ENCODE measurements around the gene DUT.

Gene DUT

DNA sequence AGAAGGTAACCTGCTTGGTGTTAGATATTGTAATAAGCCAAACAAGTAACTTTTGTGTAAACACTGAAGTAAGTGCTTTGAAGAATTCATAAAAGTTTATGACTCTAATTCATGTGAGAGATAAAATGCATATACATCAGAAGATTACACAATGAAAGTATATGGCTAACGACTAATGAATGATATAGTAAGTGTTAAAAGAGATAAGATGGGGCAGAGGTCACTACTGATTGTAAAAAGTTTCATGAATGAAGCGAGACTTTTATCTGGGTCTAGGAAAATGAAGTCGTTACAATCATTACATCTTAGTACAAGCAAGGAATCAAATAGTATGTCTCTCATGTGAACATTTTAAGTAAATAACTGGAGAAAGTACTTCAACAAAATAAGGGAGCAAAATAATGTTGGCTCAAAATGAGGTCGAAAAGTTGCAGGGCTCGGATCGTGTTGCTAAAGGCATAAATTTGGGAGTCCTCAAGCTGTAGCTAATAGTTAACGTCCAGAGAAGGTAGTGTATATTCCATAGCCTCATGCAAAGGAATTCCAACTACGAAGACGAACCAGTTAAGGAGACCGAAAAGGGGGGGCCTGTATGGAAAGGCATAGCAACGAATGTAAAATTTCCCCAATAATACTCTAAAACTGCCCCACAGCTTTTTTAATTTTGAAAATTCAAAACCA lies 984 bp upstream of the DUT start:
- DNase-seq: no peak

DNA sequence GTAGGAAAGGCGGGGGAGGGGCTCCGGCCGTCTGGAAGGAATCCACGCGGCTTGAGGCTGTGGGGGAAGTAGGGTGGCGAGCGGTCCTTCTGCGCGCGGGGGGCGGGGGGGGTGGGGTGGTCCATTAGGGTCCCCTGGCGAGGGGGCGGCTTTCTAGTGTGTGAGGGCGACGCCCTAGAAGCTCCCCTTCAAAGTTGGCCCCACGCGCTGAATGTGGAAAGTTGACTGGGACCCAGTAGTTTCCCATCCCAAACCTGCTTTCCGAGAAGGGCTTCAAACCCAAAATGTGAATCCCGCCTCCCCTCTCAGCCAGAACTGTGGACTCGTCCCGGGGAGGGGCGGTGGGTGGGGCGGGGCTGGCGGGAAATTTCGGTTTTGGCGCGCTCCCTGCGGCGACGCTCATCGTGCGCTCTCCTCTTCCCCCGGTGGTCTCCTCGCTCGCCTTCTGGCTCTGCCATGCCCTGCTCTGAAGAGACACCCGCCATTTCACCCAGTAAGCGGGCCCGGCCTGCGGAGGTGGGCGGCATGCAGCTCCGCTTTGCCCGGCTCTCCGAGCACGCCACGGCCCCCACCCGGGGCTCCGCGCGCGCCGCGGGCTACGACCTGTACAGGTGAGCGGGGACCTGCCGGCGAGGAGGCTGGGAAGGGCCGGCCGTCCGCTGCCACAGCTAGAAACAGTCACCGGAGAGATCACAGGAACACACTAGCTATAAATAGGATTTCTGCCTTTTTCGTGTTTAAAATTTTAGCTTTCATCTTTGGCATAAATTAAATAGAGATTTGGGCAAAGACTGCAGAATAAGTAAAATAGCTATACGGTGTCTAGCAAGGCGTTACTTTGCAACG lies 790 bp downstream of the DUT start:
- DNase-seq: no peak

DNA sequence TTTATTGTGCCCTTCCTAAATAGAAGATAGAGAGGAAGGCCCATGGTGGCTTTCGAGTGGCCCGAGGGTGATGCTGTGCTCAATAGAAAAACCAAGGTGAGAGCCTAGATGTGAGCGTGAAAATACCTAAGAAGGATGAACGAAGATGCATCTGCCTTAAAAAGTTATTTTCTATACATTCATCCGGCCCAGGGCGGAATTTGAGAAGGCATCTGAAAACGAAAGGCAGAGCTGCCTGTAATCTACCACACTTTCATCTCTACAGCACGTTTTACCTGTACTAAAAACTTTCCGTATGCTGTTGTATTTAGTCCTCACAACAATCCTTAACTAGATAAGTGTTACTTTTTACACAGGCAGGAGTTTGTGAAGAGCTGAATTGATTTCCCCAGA lies 1.4 kb downstream of the DUT start:
- no peak for DNase-seq

DNA sequence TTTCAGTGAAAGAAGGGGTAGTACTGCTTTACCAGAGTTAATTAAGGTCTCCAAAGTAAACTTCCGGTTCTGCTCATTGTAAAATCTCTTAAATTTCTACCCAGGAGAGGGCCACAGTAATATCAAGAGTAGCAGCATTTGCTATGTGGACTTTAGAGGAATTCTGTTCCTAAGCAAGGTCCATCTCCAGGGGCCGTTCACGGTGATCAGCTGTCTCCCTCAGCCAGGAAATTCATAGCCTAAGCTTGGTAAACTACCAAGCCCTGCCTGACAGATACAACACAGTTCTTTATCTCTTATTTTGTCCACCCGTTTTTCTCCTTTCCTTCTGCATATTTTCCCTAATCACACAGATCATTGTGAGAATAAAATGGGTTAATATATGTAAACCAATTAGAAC lies 2.3 kb downstream of the DUT start:
- DNase-seq: no peak

DNA sequence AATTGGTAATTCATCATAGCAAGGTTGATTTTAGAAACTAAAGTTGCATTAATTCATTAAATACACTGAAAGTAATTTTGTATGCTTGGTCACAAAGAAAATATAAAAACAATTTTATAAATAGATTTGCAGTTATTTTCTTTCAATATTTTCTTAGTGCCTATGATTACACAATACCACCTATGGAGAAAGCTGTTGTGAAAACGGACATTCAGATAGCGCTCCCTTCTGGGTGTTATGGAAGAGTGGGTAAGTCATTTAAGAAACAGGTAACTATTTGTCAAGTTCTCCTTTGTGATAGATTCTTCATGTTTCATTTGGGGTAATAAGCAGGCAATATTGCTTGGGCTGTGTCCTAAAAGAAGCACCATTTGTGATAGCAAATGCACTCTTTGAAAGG lies 3.0 kb downstream of the DUT start:
- no peak for DNase-seq

DNA sequence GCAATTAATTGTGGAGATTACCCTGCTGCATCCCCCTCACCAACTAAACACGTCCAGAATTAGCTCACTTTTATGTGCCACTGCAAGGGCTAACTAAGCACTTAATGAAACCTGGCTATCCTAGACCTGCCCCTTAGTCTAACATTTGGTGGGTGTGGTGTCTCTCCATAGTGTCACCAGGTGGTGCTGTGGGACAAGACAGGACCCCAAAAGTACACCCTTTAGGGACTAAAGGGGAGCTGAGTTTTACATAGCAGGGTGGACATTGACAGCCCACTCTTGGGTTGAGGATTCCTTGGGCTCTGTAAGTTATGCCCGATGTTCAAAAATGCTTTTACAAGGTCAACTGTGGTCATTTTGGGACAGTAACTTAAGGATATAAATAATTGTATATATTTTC lies 5.7 kb downstream of the DUT start:
- no peak for DNase-seq

DNA sequence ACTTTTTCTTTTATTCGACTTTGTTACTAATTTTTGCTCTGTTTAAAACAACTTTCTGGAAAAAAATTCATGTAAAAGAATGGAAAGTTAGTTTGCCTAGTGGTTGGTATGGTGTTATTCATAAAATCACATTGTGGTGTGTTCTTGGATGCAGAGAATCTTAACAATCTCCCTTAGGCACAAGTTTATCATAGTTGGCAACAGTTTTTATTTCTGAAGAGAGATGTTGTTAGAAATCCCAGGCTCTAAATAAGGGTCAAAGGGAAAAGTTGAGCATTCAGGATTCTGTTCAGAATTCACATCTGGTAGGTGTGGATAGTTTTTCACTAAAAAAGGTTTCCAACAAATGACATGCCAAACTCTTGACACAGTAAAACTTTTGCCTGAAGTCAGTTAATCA lies 6.4 kb downstream of the DUT start:
- DNase-seq: no peak

DNA sequence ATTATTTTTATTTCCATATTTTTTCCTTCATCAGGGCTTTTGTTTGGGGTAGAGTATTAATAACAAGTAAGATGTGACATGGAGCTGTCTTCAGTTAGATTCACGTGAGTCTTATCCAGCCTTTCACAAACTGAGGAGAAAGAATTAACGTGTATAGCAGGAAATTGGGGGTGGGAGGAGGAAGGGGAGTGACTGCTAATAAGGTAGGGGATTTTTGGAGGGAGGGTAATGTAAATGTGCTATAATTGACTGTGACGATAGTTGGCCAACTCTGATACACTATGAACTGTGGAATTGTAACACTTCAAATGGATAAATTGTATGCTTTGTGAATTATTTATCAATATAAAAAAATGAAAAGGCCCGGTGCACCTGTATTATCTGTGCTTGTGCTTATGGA lies 8.9 kb downstream of the DUT start:
- no peak for DNase-seq

DNA sequence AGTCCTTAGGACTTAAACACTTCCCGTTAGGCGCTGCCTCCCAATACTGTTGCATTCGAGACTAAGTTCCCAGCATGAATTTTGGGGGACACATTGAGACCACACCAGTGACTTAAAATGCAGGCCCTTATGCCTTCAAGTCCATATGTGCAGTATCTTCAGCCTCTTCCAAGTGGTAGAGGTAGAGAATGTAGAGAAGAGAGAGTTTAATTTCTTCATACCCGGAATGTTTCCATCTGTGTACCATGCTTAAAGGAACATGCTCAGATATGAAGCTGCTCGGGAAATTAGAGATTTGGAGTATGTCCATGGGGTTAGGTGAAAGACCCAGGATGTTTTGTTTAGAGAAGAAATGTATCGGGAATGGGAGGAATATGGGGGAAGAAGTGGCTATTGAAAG lies 12.6 kb downstream of the DUT start:
- DNase-seq: no peak

DNA sequence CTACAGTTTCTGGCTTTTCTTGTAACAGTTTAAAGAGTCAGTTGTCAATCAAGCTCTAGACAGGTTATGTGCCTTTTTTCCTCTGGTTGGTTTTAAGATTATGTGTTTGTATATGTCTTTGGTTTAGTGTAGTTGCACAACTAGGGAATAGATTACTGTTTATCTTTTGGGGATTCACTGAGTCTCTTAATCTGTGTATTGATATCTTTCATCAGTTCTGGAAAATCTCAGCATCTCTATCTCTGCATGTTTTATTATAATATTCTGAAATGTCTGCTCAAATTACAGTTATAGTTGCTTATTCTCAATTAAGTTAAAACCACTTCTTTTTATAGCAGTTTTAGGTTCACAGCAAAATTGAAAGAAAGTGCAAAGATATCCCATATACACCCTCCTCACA lies 14.3 kb downstream of the DUT start:
- DNase-seq: no peak

DNA sequence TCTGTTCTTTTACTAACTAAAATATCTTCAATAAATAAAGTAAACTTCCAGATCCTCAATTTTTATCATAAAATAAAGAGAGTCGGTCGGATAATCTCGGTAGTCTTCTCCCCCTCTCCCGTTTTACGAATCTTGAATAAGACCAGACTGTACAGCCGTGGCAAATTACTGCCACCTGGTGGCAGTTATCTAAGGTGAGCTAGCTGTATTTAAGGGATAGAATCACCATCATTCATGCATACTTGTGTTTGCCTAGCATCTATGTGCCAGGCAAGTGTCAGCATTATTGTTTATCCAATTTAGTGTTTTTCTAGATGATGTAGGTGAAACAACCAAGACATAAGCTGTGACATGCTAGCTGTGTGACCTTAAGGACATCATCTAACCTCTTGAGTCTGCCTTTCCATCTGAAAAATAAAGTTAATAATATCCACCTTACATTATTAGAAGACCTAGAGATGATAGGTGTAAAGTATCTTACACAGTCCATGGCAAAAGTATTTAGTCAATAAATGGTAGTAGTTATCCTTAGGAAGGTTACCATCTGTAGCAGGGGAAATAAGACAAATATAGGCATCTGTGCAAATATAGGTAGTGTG lies 21.3 kb downstream of the DUT start:
- no peak for DNase-seq

DNA sequence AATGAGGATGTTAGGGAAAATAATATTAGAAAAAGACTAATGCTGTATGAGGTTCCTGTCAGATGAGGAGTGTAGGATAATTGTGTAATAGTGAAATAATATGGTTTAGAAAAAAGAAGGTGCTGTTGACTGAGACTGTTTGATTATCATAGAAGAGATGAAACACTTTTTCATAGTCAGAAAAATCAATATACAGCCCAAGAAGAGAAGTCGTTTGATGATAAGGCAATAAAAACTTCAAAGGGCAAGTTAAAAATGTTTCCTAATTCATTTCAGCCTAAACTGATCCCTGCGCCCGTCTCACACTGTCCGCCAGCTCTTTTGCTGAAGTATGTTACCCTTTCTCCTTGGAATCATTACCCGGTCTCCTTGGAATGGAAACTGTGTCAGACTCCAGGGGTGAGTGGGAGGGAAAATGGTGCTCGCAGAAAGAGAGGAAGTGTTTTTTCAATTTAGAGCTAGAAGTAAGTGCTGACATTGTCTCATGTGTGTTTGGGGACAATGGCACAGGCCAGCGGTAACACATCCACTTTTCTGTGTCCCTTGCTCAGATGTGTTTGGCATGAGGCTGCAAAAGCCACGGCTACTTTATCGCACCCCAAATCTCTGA lies 23.6 kb downstream of the DUT start:
- DNase-seq: no peak

DNA sequence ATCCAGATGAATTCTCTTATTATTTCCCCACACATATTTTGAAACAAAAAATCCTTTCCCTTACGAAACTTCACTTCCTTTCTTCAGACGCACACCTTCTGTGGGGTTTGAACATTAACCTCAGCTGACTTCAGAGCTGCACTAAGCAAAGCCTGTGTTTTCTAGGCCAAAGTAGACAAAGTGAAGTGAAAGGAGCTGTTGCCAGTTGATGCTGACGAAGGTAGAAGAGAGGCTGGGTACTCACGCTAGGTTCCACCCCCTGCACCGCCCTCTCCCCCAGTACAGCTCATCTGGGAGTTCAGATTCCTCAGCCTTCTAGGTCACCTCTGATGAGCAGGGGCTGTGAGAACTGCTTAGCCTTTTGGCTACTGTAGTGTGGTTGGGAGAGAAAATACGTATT lies 24.1 kb downstream of the DUT start:
- DNase-seq: no peak

DNA sequence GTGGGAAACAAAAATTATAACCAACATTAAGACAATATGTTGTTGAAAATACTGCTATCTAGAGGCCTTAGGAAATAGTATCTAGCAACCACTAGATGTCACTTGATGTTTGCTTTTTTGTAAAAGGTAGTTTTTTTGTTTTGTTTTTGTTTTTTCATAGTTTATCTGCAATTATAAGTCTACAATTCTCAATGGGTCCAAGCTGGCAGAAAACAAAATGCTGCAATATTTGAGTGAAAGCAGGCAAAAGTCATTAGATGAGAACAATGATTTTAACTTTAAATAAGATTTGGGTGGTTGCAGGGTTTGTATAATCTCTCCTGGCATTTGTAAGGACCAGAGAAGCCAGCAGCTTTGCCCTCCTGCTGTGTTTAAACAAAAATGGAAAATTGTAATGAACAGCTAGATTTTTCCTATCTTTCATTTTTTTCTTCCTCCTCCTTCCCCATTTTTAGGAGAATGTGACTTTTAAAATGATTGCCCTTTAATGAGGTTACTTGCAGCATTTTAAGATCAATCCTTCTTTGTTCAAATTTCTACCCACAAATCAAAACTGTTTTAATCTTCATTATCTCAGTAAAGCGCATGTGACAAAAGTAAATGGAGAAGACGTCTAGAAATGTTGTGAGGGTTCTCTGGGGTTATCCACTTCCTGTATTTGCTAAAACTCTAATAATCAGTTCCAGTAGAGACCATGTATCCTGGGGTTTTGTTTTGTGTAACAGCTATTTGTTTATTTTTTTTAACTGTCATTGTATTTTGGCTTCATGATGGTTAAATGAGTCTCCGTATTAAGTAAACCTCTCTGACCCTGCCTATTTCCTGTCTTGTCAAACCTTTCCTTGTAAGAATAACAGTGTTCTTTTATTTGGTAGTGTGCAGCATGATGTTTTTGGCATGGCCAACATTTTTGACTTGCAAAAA lies 27.3 kb downstream of the DUT start:
- DNase-seq: no peak

DNA sequence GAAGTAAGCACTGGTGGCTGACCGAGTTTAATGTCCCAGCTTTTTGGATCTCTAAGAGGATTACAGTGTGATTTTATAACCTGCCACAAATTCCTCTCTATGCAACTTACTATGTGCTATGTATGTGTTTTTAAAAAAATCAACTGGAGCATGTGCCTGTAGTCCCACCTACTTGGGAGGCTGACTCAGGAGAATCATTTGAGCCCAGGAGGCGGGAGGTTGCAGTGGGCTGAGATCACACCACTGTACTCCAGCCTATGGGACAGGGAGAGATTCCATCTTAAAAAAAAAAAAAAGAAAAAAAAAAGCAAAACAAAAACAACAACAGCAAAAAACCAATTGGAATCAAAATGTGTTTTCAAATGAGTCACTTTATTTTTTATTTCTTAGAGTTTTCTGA lies 29.6 kb downstream of the DUT start:
- no peak for DNase-seq

DNA sequence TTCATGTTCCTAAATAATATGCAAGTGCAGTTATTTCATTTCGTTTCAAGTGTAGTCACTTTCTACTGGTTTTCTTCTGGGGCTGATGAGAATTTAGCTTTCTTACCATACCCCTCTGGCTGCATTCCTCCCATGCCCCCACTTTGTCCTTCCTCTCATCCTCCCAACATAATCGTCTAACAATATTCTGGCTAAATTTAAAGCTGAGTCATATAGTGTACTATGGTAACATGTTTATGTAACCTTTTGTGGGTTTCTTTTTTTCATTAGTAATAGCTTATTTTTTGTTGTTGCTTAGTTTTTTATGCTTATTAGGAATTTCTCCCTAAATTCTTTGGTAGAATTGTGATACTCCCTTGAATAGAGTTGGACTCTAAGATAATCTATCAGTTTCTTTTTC lies 30.5 kb downstream of the DUT start:
- no peak for DNase-seq

DNA sequence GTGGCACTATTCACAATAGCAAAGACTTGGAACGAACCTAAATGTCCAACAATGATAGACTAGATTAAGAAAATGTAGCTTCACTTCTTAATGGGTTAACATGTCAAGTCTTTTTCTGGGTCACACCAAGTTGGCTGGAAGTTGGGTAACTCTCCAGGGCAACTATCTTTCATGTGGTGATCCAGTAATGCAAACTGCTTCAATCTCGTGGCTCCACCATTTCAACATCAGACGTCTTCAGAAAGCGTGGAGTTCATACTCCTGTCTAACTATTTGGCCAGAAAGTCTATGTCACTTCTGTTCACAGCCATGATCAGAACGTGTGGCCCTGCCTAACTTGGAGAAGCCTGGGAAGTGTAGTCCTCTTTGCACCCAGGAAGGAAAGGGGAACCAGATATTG lies 32.2 kb downstream of the DUT start:
- DNase-seq: no peak

DNA sequence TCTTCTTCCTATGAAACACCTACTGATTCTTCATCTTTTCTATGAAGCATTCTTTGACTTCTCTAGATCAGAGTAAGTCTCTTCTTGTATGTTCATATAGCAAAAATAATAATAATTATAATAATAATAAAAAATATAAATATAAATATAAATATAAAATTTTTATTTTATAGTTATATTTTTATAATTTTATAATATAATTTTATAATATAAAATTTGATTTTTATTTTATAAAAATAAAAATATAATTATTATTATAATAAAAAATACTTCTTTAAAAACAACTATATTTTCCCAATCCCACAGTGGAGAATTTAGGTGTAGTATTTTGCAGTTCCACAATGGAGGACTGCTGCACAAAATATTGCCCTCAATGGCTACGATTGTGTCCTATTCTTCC lies 34.3 kb downstream of the DUT start:
- no peak for DNase-seq

DNA sequence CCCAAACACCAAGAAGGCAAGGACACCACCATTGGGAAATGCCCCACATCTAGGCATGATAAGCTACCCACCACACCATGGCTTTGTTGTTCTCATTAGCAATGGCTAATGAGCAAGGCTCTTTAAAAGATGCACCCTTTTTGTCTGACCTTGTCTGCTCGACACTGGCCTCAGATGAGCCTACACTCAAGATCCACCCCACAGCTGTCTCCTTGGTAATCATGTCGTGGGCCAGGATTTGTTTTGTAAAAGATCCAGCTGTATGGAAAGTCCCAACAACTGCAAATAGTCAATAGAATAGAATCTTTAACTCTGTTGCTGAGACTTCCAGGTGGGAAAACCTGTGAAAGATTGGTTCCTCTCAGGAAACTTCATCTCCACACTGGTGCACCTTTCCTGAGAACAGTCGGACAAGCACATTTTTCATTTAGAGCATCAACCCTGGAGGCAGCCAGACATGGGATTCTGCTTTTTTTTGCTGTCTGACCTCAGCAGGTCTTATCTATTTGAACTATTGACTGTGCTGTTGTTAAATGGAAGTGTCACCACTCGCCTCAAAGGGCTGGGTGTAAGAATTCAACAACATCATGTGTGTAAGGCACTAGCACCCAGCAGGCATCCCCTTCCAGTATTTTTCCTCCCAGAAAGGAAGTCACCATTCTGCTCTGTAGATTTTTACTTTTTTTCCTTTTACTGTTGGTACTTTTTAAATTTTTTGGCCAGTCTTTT lies 35.5 kb downstream of the DUT start:
- DNase-seq: no peak

DNA sequence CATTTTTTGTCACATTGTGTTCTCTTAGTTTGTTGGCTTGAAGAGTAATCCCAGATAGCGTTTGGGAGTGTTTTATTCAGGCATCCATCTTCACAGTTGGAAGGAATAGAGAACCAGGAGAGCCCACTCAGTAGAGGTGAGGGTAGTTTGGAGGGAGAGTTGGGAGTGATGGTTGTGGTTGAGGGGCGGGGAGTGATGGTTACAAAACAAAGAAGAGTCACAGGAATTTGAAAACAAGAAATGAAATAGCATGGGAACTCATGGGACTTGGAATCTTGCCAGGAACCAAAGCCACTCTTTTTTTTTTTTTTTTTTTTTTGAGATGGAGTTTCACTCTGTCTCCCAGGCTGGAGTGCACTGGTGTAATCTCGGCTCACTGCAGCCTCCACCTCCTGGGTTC lies 36.3 kb downstream of the DUT start:
- no peak for DNase-seq

DNA sequence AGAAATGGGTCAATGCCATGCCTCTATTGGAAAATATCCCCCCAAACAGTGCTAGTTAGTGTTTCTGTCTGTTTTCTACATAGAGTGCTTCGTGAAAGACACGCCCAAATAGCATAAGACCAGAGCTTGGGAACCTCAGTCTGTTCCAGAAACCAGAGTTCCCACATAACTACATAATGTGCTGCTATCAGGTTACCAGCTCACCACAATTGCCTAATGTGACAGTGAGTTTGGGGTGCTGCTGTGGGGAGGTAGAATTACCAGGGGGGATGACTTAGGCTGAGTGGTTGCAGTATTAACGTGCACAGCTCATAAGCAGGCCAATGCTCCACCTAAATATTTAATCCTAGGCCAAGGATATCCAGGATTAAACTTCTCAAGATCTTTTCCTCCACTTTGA lies 39.2 kb downstream of the DUT start:
- DNase-seq: no peak

DNA sequence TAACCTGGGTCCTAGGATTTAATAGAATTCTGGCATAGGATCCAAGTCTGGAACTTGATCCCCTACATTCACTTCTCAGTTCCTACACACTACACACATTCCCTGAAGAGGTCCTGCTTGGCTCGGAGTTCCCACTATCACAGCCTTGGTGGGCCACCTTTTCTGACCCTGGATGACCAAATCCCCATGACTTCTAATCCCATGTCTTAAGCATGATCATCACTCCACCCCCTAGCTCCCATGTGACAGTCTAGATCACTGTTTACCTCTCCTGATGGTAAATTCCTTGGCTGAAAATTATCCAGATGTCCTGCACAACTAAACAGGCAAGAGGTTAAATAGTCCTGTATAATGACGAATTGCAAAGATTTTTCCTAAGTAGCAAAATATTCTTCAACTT lies 40.3 kb downstream of the DUT start:
- no peak for DNase-seq

Data from cortex of kidney (tissue), 1 donor.